Neural progenitor cell (in vitro differentiated cells): ENCODE results near the gene MED19. TPM values are rescaled to one million over a fixed set of nuclear protein-coding genes. Genes with fewer than 3 reads are reported as not detected.

ENCODE experiments used
- DNase-seq: peaks from one replicate; pipeline ENCODE4 v3.0.0-alpha.2; 2016; ENCODE audit warnings: low spot score
- H2AFZ ChIP-seq: fragments of 200-600 bp; sonication (generic); replicated peaks from 2 replicates; pipeline ENCODE4 v1.6.1; 2016; ENCODE audit warnings: antibody characterized with exemption
- H3F3A ChIP-seq: fragments of 200-600 bp; sonication (generic); 2 replicates; pipeline ENCODE4 v1.6.1; 2016; ENCODE audit warnings: antibody characterized with exemption, low read depth
- H3K27ac ChIP-seq: fragments of 200-600 bp; sonication (generic); 2 replicates; pipeline ENCODE4 v1.5.1; 2016; ENCODE audit warnings: mild to moderate bottlenecking
- H3K27me3 ChIP-seq: fragments of 200-600 bp; sonication (generic); 2 replicates; pipeline ENCODE4 v1.6.1; 2016; ENCODE audit warnings: mild to moderate bottlenecking, moderate library complexity
- H3K36me3 ChIP-seq: fragments of 200-600 bp; sonication (generic); 2 replicates; pipeline ENCODE4 v1.5.1; 2016
- H3K4me1 ChIP-seq: fragments of 200-600 bp; sonication (generic); 2 replicates; pipeline ENCODE4 v1.6.1; 2016; ENCODE audit warnings: mixed run types
- H3K4me2 ChIP-seq: fragments of 200-600 bp; sonication (generic); 2 replicates; pipeline ENCODE4 v1.6.1; 2016
- H3K4me3 ChIP-seq: fragments of 200-600 bp; sonication (generic); 2 replicates; pipeline ENCODE4 v1.5.1; 2016
- H3K79me2 ChIP-seq: fragments of 200-600 bp; sonication (generic); 2 replicates; pipeline ENCODE4 v1.6.1; 2016; ENCODE audit warnings: low read depth
- H3K9ac ChIP-seq: fragments of 200-600 bp; sonication (generic); 2 replicates; pipeline ENCODE4 v1.6.1; 2016
- H3K9me3 ChIP-seq: fragments of 200-600 bp; sonication (generic); 2 replicates; pipeline ENCODE4 v1.5.1; 2016; ENCODE audit warnings: low read depth
- H4K20me1 ChIP-seq: fragments of 200-600 bp; sonication (generic); 2 replicates; pipeline ENCODE4 v1.6.1; 2016; ENCODE audit warnings: low read depth
- H3K27ac Mint-ChIP-seq: 3 replicates; pipeline ENCODE4 v1.8.0; 2021; ENCODE audit warnings: mixed read lengths
- H3K27me3 Mint-ChIP-seq: 2 replicates; pipeline ENCODE4 v1.8.0; 2022; ENCODE audit warnings: low read depth, mild to moderate bottlenecking, inconsistent platforms, moderate library complexity, mixed read lengths; ENCODE audit not compliant: insufficient read depth
- H3K36me3 Mint-ChIP-seq: 3 replicates; pipeline ENCODE4 v1.8.0; 2021; ENCODE audit warnings: mixed read lengths
- H3K4me1 Mint-ChIP-seq: 3 replicates; pipeline ENCODE4 v1.8.0; 2021; ENCODE audit warnings: mixed read lengths
- H3K4me3 Mint-ChIP-seq: 3 replicates; pipeline ENCODE4 v1.8.0; 2021; ENCODE audit warnings: mild to moderate bottlenecking, moderate library complexity, mixed read lengths
- H3K9me3 Mint-ChIP-seq: 3 replicates; pipeline ENCODE4 v1.8.0; 2020; ENCODE audit warnings: mixed read lengths
- CTCF ChIP-seq: fragments of 200-600 bp; sonication (generic); IDR thresholded peaks from 2 replicates; pipeline ENCODE4 v1.5.1; 2017; ENCODE audit warnings: antibody characterized with exemption, mild to moderate bottlenecking
- EZH2 ChIP-seq: fragments of 200-600 bp; sonication (generic); IDR thresholded peaks from 2 replicates; pipeline ENCODE4 v1.6.1; 2017; ENCODE audit warnings: antibody characterized with exemption, mild to moderate bottlenecking, moderate library complexity
- EZH2phosphoT487 ChIP-seq: fragments of 200-600 bp; sonication (generic); IDR thresholded peaks from 2 replicates; pipeline ENCODE4 v1.6.1; 2017; ENCODE audit warnings: antibody characterized with exemption
- small RNA-seq: library from RNA; depleted of rRNA; stranded (forward); fragments of <200 nt; gene quantifications from one replicate; pipeline ENCODE3, GENCODE V24; 2015
- total RNA-seq: library from RNA; depleted of rRNA; stranded (reverse); fragments of >200 nt; gene quantifications from 2 replicates; pipeline ENCODE4 v1.2.3, GENCODE V29; 2015; ENCODE audit warnings: low replicate concordance

Gene MED19
- total RNA-seq, 1 donor from 2014 or later: 11.8 TPM

GRCh38 chr11:57657194-57658022, 54.6 kb downstream of the MED19 start, which contains the start of gene CLP1:
TSS of gene CLP1 (plus strand) at chr11:57657762. CDS start at chr11:57659477, 1,715 bp downstream.
- DNase-seq: peak; percentile 99
- TF ChIP-seq EZH2 (no peak), EZH2phosphoT487 (no peak), CTCF (no peak)
- Mint-ChIP-seq H3K9me3 (no peaks in the 10 kb centered on the region), H3K4me3 (peak within 1 kb of the TSS; percentile 98), H3K27me3 (peaks cover 6% of the 10 kb centered on the region), H3K27ac (peak within 1 kb of the TSS; percentile 71), H3K4me1 (peaks cover 19% of the 10 kb centered on the region), H3K36me3 (peaks cover 10% of the 10 kb centered on the region)
- H3K4me3 ChIP-seq: peak within 1 kb of the TSS; percentile 81
- H3K9me3 ChIP-seq: no peaks in the 10 kb centered on the region
- peak within 1 kb of the TSS; percentile 98 for H3K4me2 ChIP-seq
- H3K27me3 ChIP-seq: peaks cover 18% of the 10 kb centered on the region
- H3K27ac ChIP-seq: no peak within 1 kb of the TSS
- peak within 1 kb of the TSS; percentile 51 for H2AFZ ChIP-seq
- peaks cover 14% of the 10 kb centered on the region for H3K4me1 ChIP-seq
- H3K36me3 ChIP-seq: no peaks in the 10 kb centered on the region
- peaks cover 25% of the 10 kb centered on the region for H3F3A ChIP-seq
- peak within 1 kb of the TSS; percentile 85 for H3K9ac ChIP-seq
- H3K79me2 ChIP-seq: peaks cover 22% of the 10 kb centered on the region
- no peaks in the 10 kb centered on the region for H4K20me1 ChIP-seq

- Mint-ChIP-seq H3K27ac (no peak overlapping the region), H3K36me3 (peaks cover 7% of the 10 kb centered on the region), H3K9me3 (no peaks in the 10 kb centered on the region), H3K27me3 (peaks cover 6% of the 10 kb centered on the region), H3K4me3 (peak overlapping the region; percentile 98), H3K4me1 (peaks cover 19% of the 10 kb centered on the region)
- peak overlapping the region; percentile 77 for H3K4me2 ChIP-seq
- no peak for TF ChIP-seq EZH2
- no peak for TF ChIP-seq EZH2phosphoT487
- TF ChIP-seq CTCF: no peak
- H3K27me3 ChIP-seq: peaks cover 18% of the 10 kb centered on the region
- H3K4me3 ChIP-seq: peak overlapping the region; percentile 81
- no peaks in the 10 kb centered on the region for H4K20me1 ChIP-seq
- H3K27ac ChIP-seq: no peak overlapping the region
- H3K36me3 ChIP-seq: no peaks in the 10 kb centered on the region
- peaks cover 22% of the 10 kb centered on the region for H3K79me2 ChIP-seq
- H3K9me3 ChIP-seq: no peaks in the 10 kb centered on the region
- no peak overlapping the region for H2AFZ ChIP-seq
- peaks cover 23% of the 10 kb centered on the region for H3F3A ChIP-seq
- no peak for DNase-seq
- no peak overlapping the region for H3K9ac ChIP-seq
- H3K4me1 ChIP-seq: peaks cover 14% of the 10 kb centered on the region
Measured at GRCh38 chr11:57656885-57657193, 55.2 kb downstream of the MED19 start.

Small RNA genes within 50 kb of the gene (small RNA-seq; reads per million reads assigned to genes)
- gene TMX2-CTNND1: not detected

Other genes starting within 250 kb of the MED19 start
- 0.99 and 1.5 TPM in 2 replicates for gene SLC43A1, start 196.5 kb downstream of the MED19 start, total RNA-seq
- 19.1 and 21.9 TPM in 2 replicates for gene TIMM10, start 181.5 kb downstream of the MED19 start, total RNA-seq
- gene SMTNL1, start 174.6 kb downstream of the MED19 start, total RNA-seq: 0.28 TPM in 1 of 2 replicates, not detected in the other
- 76.2 and 112 TPM in 2 replicates for gene UBE2L6, start 144.5 kb downstream of the MED19 start, total RNA-seq
- 46.0 and 68.1 TPM in 2 replicates for gene SERPING1, start 114.5 kb downstream of the MED19 start, total RNA-seq
- gene YPEL4, start 62.3 kb downstream of the MED19 start, total RNA-seq: 0.22 TPM in 1 of 2 replicates, not detected in the other
- 18.0 TPM in 2 replicates for gene CLP1, start 54.5 kb downstream of the MED19 start, total RNA-seq
- 28.5 and 41.8 TPM in 2 replicates for gene ZDHHC5, start 44.1 kb downstream of the MED19 start, total RNA-seq
- gene TMX2, start 378 bp upstream of the MED19 start, total RNA-seq: 65.9 and 66.5 TPM in 2 replicates
- 164 and 206 TPM in 2 replicates for gene SELENOH, start 29.3 kb upstream of the MED19 start, total RNA-seq
- gene BTBD18, start 39.6 kb upstream of the MED19 start, total RNA-seq: not detected in 2 replicates
- 135 and 150 TPM in 2 replicates for gene CTNND1, start 49.6 kb upstream of the MED19 start, total RNA-seq